Nephron (organoid): ENCODE data around the gene MED13L.

Experiments used
- H3K27ac Mint-ChIP-seq, 3 experiments: 2 replicates each; pipeline ENCODE4 v1.8.0; 2020; ENCODE audit warnings: mixed read lengths in 3 of 3, mild to moderate bottlenecking in 2 of 3, moderate library complexity in 1 of 3
- H3K27me3 Mint-ChIP-seq: 2 replicates; pipeline ENCODE4 v1.8.0; 2021; ENCODE audit warnings: low read depth, mild to moderate bottlenecking, moderate library complexity, mixed read lengths
- H3K36me3 Mint-ChIP-seq: 2 replicates; pipeline ENCODE4 v1.8.0; 2020; ENCODE audit warnings: low read depth, mixed read lengths
- H3K4me1 Mint-ChIP-seq: 2 replicates; pipeline ENCODE4 v1.8.0; 2020; ENCODE audit warnings: mixed read lengths
- H3K4me3 Mint-ChIP-seq, 3 experiments: 2 replicates each; pipeline ENCODE4 v1.8.0; 2020; ENCODE audit warnings: mild to moderate bottlenecking in 3 of 3, mixed read lengths in 3 of 3, moderate library complexity in 2 of 3
- H3K9me3 Mint-ChIP-seq: 2 replicates; pipeline ENCODE4 v1.8.0; 2020; ENCODE audit warnings: mixed read lengths
- TF ChIP-seq, protein P1 (sequence below), 3 experiments: fragments of 200-600 bp; sonication (generic); IDR thresholded peaks; one replicate each; pipeline ENCODE4 v1.5.0; 2021; ENCODE audit warnings: antibody characterized with exemption in 3 of 3; ENCODE audit not compliant: unreplicated experiment in 3 of 3

MED13L gene

DNA sequence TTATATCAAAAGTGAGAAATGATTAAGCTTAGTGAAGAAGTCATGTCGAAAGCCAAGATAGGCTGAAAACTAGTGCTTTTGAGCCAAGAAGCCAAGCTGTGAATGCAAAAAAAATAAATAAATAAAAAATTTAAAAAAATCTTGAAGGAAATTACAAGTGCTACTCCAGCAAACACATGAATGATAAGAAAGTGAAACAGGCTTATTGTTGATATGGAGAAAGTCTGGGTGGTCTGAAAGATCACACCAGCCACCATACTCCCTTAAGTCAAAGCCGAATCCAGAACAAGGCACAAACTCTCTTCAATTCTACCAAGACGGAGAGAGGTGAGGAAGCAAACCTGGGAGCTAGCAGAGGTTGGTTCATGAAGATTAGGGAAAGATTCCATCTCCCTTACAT is 49.7 kb downstream of the MED13L start:
- Mint-ChIP-seq H3K36me3 (peaks cover 7% of the 10 kb centered on the region), H3K4me3 (no peak overlapping the region), H3K27ac (no peak overlapping the region), H3K4me1 (peaks cover 14% of the 10 kb centered on the region), H3K27me3 (no peaks in the 10 kb centered on the region), H3K9me3 (no peaks in the 10 kb centered on the region)
- TF ChIP-seq, protein P1, sequence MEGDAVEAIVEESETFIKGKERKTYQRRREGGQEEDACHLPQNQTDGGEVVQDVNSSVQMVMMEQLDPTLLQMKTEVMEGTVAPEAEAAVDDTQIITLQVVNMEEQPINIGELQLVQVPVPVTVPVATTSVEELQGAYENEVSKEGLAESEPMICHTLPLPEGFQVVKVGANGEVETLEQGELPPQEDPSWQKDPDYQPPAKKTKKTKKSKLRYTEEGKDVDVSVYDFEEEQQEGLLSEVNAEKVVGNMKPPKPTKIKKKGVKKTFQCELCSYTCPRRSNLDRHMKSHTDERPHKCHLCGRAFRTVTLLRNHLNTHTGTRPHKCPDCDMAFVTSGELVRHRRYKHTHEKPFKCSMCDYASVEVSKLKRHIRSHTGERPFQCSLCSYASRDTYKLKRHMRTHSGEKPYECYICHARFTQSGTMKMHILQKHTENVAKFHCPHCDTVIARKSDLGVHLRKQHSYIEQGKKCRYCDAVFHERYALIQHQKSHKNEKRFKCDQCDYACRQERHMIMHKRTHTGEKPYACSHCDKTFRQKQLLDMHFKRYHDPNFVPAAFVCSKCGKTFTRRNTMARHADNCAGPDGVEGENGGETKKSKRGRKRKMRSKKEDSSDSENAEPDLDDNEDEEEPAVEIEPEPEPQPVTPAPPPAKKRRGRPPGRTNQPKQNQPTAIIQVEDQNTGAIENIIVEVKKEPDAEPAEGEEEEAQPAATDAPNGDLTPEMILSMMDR (IDR thresholded peaks at IDR 0.05; ENCODE audit: unreplicated experiment in 3 of 3): no peak

DNA sequence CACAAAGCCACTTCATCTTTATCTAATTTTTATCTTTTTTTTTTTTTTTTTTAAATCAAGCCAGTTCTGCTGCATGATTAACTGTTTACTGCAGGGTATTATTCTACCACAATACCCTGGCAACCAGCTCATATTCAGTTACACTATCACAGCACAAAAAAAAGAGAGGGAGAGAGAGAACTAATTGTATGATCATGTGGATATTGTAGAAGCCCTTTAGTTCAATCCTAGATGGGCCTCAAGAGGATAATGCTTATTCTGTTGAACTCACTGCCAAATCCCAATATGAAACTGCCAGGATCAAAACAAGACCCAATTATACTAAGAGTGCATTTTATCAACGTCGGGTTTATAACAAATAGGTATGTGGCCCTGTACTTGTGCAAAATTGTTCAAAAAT is 51.5 kb downstream of the MED13L start:
- no peaks in the 10 kb centered on the region for H3K27me3 Mint-ChIP-seq
- peaks cover 3% of the 10 kb centered on the region for H3K36me3 Mint-ChIP-seq
- TF ChIP-seq, protein P1 (IDR thresholded peaks at IDR 0.05; ENCODE audit: unreplicated experiment in 3 of 3): no peak
- peaks cover 12% of the 10 kb centered on the region for H3K4me1 Mint-ChIP-seq
- no peaks in the 10 kb centered on the region for H3K9me3 Mint-ChIP-seq
- peak overlapping the region in 1 of 3 experiments; percentile 27 for H3K27ac Mint-ChIP-seq
- H3K4me3 Mint-ChIP-seq: no peak overlapping the region

DNA sequence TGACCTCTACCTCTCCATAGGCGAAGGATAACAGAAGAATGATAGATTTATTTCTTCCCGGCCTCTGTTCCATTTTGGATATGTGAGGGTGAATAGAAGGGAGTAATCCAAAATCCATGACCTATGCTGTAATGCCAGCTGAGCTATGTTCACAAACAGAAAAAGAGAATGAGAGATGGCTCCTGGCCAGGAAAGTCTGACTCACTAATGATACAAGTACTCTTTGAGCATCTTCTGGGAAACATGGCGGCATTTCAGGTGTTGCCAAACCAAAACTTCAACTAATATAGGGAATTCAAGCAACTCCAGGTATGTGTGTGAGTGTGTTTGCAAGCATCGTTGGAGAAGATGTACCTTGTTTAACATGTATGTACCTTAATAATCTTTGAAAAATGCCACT is 55.1 kb downstream of the MED13L start:
- Mint-ChIP-seq H3K4me3 (no peak overlapping the region), H3K9me3 (no peaks in the 10 kb centered on the region), H3K4me1 (peaks cover 23% of the 10 kb centered on the region), H3K27ac (peak overlapping the region in 2 of 3 experiments; percentile 6 to 9), H3K27me3 (no peaks in the 10 kb centered on the region), H3K36me3 (peaks cover 3% of the 10 kb centered on the region)
- TF ChIP-seq, protein P1 (IDR thresholded peaks at IDR 0.05; ENCODE audit: unreplicated experiment in 3 of 3): no peak

GRCh38 chr12:116220756-116221155 is 56.7 kb downstream of the MED13L start:
- H3K4me3 Mint-ChIP-seq: no peak overlapping the region
- peaks cover 31% of the 10 kb centered on the region for H3K4me1 Mint-ChIP-seq
- no peak overlapping the region for H3K27ac Mint-ChIP-seq
- peaks cover 3% of the 10 kb centered on the region for H3K36me3 Mint-ChIP-seq
- no peaks in the 10 kb centered on the region for H3K27me3 Mint-ChIP-seq
- H3K9me3 Mint-ChIP-seq: no peaks in the 10 kb centered on the region
- TF ChIP-seq, protein P1 (IDR thresholded peaks at IDR 0.05; ENCODE audit: unreplicated experiment in 3 of 3): no peak

DNA sequence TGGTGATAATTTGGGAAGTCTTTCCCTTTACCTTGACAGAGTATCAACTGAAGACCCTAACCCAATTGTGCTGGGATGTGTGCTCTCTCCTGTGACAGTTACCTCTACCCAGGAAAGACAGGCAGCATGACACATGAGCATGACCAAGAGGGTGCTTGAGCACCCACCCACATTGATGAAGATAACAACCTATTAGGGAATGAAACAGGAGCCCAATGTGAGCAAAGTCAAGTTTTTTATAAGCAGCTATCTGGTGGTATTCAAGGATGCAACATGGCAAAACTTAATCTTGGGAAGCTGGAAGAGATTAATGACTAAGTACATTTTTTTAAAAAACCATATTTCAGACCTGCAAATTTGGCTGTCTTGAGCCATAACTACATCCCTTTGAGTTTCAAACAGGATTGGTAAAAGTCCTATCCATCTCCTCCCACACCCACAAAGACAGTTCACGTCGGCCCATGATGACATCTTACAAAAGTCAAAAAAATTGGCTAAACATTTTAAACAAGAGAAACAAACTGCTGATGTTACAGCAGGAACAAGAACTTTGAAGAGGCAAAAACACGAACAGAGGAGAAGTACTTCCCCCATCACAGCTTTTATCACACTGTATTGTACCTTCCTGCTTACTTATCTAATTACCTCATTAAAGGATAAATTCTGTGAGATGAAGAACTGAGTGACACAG is 60.3 kb downstream of the MED13L start:
- Mint-ChIP-seq H3K27ac (no peak overlapping the region), H3K4me1 (peaks cover 43% of the 10 kb centered on the region), H3K36me3 (peaks cover 3% of the 10 kb centered on the region), H3K4me3 (no peak overlapping the region), H3K27me3 (no peaks in the 10 kb centered on the region), H3K9me3 (no peaks in the 10 kb centered on the region)
- TF ChIP-seq, protein P1 (IDR thresholded peaks at IDR 0.05; ENCODE audit: unreplicated experiment in 3 of 3): no peak
